Endothelial cell (in vitro differentiated cells): Measurements from ENCODE around the gene DNAH8. TPM values are rescaled to one million over a fixed set of nuclear protein-coding genes. Genes with fewer than 3 reads are reported as not detected.
"Not testable (repeated sequence)": the region's sequence is repeated elsewhere in the genome, so short reads cannot be mapped to it uniquely, and the experiment has no call there.

Source experiments
- DNase-seq: peaks from one replicate; pipeline ENCODE4 v3.0.0; 2021; ENCODE audit warnings: low spot score
- H3K27ac Mint-ChIP-seq: one replicate; pipeline ENCODE4 v1.8.0; 2021; ENCODE audit warnings: mixed read lengths, inconsistent platforms; ENCODE audit not compliant: unreplicated experiment
- H3K27me3 Mint-ChIP-seq: one replicate; pipeline ENCODE4 v1.8.0; 2021; ENCODE audit warnings: mild to moderate bottlenecking, moderate library complexity, mixed read lengths, inconsistent platforms; ENCODE audit not compliant: unreplicated experiment
- H3K36me3 Mint-ChIP-seq: one replicate; pipeline ENCODE4 v1.8.0; 2021; ENCODE audit warnings: mild to moderate bottlenecking, low read depth, mixed read lengths, inconsistent platforms; ENCODE audit not compliant: unreplicated experiment
- H3K4me1 Mint-ChIP-seq: one replicate; pipeline ENCODE4 v1.8.0; 2021; ENCODE audit warnings: mild to moderate bottlenecking, mixed read lengths, inconsistent platforms; ENCODE audit not compliant: unreplicated experiment
- H3K4me3 Mint-ChIP-seq: one replicate; pipeline ENCODE4 v1.8.0; 2021; ENCODE audit warnings: mild to moderate bottlenecking, mixed read lengths, inconsistent platforms; ENCODE audit not compliant: unreplicated experiment
- H3K9me3 Mint-ChIP-seq: one replicate; pipeline ENCODE4 v1.8.0; 2021; ENCODE audit warnings: mixed read lengths, inconsistent platforms; ENCODE audit not compliant: unreplicated experiment
- CTCF ChIP-seq: fragments of 200-600 bp; sonication (generic); IDR thresholded peaks from one replicate; pipeline ENCODE4 v1.5.0; 2021; ENCODE audit warnings: antibody characterized with exemption; ENCODE audit not compliant: unreplicated experiment
- total RNA-seq: library from RNA; stranded (reverse); fragmentation: NEBNext Ultra II Directional; extraction: Animal tissue kit (Norgen Biotek cat#: 25700); gene quantifications from one replicate; pipeline ENCODE4 v1.2.1, GENCODE V29; 2021; ENCODE audit not compliant: unreplicated experiment

The DNAH8 gene
- total RNA-seq, 1 donor from 2014 or later: 0.05 TPM

- DNase-seq: no peak
- peaks cover 29% of the 10 kb centered on the region for H3K4me1 Mint-ChIP-seq
- H3K4me3 Mint-ChIP-seq: no peak overlapping the region
- no peaks in the 10 kb centered on the region for H3K27me3 Mint-ChIP-seq
- H3K9me3 Mint-ChIP-seq: no peaks in the 10 kb centered on the region
- H3K27ac Mint-ChIP-seq: no peak overlapping the region
- no peaks in the 10 kb centered on the region for H3K36me3 Mint-ChIP-seq
- TF ChIP-seq CTCF: no peak
Measured at GRCh38 chr6:38796006-38796405, 80.9 kb downstream of the DNAH8 start.

- peaks cover 28% of the 10 kb centered on the region for H3K4me1 Mint-ChIP-seq
- not testable (repeated sequence) for H3K4me3 Mint-ChIP-seq, H3K27me3 Mint-ChIP-seq, H3K9me3 Mint-ChIP-seq, H3K27ac Mint-ChIP-seq, H3K36me3 Mint-ChIP-seq, DNase-seq
Measured at GRCh38 chr6:38796437-38796836, 81.3 kb downstream of the DNAH8 start.

- TF ChIP-seq CTCF: no peak
- Mint-ChIP-seq H3K4me1 (peaks cover 24% of the 10 kb centered on the region), H3K4me3 (no peak overlapping the region), H3K27ac (peak overlapping the region; percentile 34), H3K36me3 (no peaks in the 10 kb centered on the region), H3K27me3 (no peaks in the 10 kb centered on the region), H3K9me3 (no peaks in the 10 kb centered on the region)
- DNase-seq: no peak
Measured at GRCh38 chr6:38796850-38797249, 81.7 kb downstream of the DNAH8 start.

- Mint-ChIP-seq H3K9me3 (no peaks in the 10 kb centered on the region), H3K4me1 (peaks cover 22% of the 10 kb centered on the region), H3K4me3 (no peak overlapping the region), H3K27me3 (no peaks in the 10 kb centered on the region), H3K36me3 (no peaks in the 10 kb centered on the region), H3K27ac (peak overlapping the region; percentile 2)
- TF ChIP-seq CTCF: no peak
- DNase-seq: no peak
Measured at GRCh38 chr6:38797391-38797790, 82.3 kb downstream of the DNAH8 start.

- no peak for TF ChIP-seq CTCF
- H3K9me3 Mint-ChIP-seq: no peaks in the 10 kb centered on the region
- no peak for DNase-seq
- no peaks in the 10 kb centered on the region for H3K36me3 Mint-ChIP-seq
- no peaks in the 10 kb centered on the region for H3K27me3 Mint-ChIP-seq
- peaks cover 20% of the 10 kb centered on the region for H3K4me1 Mint-ChIP-seq
- H3K27ac Mint-ChIP-seq: no peak overlapping the region
- no peak overlapping the region for H3K4me3 Mint-ChIP-seq
Measured at GRCh38 chr6:38799529-38800184, 84.5 kb downstream of the DNAH8 start.
